Hematopoietic multipotent progenitor cell treated with erythropoietin and hydrocortisone succinate and interleukin-3 and kit ligand, for 17 days (in vitro differentiated cells): ENCODE measurements around the gene BLACAT1.
"Not testable (repeated sequence)": the region's sequence is repeated elsewhere in the genome, so short reads cannot be mapped to it uniquely, and the experiment has no call there.

Experiments
- DNase-seq: peaks from one replicate; pipeline ENCODE4 v3.0.0-alpha.2; 2015; ENCODE audit warnings: low spot score

Gene BLACAT1

GRCh38 chr1:205440121-205440475 is 15.7 kb downstream of the BLACAT1 start:
- no peak for DNase-seq

GRCh38 chr1:205438213-205439158 is 17.4 kb downstream of the BLACAT1 start:
- no peak for DNase-seq

GRCh38 chr1:205437570-205437969 is 18.3 kb downstream of the BLACAT1 start:
- DNase-seq: no peak

GRCh38 chr1:205436776-205437410 is 19.0 kb downstream of the BLACAT1 start:
- DNase-seq: no peak

GRCh38 chr1:205435578-205436573 is 20.0 kb downstream of the BLACAT1 start:
- no peak for DNase-seq

- DNase-seq: no peak
These were observed 21.1 kb downstream of the BLACAT1 start for GRCh38 chr1:205434738-205435137.

GRCh38 chr1:205432692-205433091 is 23.2 kb downstream of the BLACAT1 start:
- DNase-seq: not testable (repeated sequence)

- no peak for DNase-seq
These were observed 23.7 kb downstream of the BLACAT1 start for GRCh38 chr1:205432116-205432515.

- DNase-seq: peak; percentile 16
These were observed 25.0 kb downstream of the BLACAT1 start for GRCh38 chr1:205430696-205431305.

GRCh38 chr1:205429762-205430695 is 25.8 kb downstream of the BLACAT1 start:
- no peak for DNase-seq

GRCh38 chr1:205424901-205425600 is 30.8 kb downstream of the BLACAT1 start:
- DNase-seq: no peak

GRCh38 chr1:205423814-205424399 is 31.9 kb downstream of the BLACAT1 start:
- DNase-seq: no peak

GRCh38 chr1:205422993-205423642 is 32.7 kb downstream of the BLACAT1 start:
- no peak for DNase-seq

GRCh38 chr1:205421798-205422197 is 34.0 kb downstream of the BLACAT1 start, which contains the start of gene LEMD1:
LEMD1 (minus strand) TSS chr1:205422056; CDS start chr1:205420536, 1,520 bp downstream.
- DNase-seq: no peak

GRCh38 chr1:205420938-205421337 is 34.9 kb downstream of the BLACAT1 start:
- no peak for DNase-seq

- DNase-seq: no peak
These were observed 37.8 kb downstream of the BLACAT1 start for GRCh38 chr1:205417870-205418635.

GRCh38 chr1:205416322-205416721 is 39.5 kb downstream of the BLACAT1 start:
- no peak for DNase-seq
